GM18511 (cell line): ENCODE measurements around the gene GNA15.
"Not testable (repeated sequence)": the region's sequence is repeated elsewhere in the genome, so short reads cannot be mapped to it uniquely, and the experiment has no call there.

ENCODE experiments used
- ATAC-seq: cut with Tn5 transposase; IDR thresholded peaks from one replicate; pipeline ENCODE4 v1.9.1; 2021; ENCODE audit warnings: mild to moderate bottlenecking, moderate library complexity; ENCODE audit not compliant: unreplicated experiment

GNA15 gene

DNA sequence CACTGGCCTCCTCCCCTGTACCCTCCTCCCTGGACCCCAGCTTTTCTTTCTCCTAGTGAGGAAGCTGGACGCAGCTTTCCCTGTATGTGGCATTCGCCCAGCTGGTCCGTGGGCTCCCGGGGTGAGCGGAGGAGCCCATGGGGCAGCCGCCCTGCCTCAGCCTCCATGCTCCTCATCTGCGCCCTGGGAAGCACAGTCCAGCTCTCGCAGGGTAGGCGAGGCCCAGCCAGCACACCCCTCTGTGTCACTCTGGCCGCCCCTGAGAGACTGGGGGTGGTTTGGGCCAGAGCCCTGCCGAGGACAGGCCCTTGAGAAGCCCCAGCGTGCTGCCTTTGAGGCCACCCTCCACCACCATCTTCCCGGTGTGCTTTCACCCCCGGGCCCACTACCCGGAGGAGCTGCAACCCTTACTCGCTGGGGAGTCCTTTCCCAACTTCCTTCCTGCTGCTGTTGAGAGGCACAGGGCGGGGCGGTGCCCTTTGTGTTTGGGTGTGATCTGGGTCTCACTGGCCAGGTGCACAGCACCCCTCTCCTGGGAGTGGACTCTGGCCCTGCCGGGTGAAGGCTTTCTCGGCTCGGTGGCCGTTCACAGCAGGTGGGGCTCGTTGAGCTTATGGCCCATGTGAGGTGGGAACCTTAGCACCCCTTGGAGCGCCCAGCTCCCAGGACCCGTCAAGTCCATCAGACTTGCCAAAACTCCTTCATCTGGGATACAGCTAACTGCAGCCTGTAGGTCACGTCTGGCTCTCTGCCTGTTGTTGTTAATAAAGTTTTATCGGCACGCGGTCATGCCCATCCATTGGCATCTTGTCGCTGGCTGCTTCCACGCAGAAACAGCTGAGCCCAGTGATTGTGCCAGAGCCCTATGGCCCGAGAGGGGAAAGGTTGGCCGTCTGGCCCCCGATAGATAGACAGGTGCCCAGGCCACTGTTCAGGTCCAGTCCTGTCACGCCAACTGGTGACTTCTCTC is 53.1 kb downstream of the GNA15 start:
- ATAC-seq: no peak

DNA sequence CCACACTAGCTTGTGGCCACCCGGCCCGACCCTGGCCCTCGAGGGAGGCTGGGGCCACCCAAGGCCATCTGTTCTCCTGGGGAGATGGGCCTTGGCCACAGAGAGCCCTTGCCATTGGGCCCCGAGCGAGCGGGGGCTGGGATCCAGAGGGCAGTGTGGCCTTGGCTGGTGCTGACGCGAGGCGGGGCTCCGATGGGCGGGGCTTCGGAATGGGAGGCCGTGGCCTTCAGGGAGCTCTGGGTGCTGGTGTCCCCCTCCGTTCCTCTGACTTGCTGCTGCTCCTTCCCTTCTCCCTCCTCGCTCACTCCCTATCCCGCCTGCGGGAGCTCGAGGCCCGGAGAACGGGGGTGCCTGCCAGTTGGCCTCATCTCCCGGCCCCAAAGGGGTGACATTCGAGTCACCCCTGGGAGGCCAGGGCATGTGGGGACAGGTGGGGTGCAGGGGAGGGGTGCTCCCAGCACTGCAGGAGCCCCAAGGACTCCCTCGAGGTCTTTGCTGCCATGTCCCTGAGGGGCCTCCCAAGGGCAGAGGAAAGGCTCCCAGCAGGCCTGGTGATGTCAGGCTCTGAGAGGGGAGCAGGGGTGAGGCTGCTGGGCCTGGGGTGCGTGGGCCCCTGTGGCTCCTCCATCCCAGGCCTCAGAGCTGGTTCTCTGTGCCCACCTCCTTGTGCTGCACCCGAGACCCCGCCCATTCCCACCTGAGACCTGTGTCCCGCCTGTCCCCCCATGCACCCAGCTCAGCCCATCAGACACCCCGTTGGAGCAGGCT is 54.1 kb downstream of the GNA15 start:
- no peak for ATAC-seq

DNA sequence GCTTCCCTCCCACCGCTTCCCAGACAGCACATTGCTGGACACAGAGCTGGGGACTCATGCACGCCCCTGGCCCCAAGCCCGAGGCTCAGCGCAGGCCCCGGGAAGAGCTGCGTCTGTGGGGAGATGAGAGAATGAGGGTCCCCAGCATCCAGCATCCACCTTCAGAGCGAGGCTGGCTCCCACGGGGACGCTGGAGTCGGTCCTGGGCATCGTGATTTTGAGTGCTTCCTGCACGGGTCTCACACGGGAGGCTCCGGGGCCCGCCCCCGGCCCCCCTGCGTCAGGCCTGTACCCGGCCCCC is 54.6 kb downstream of the GNA15 start:
- no peak for ATAC-seq

DNA sequence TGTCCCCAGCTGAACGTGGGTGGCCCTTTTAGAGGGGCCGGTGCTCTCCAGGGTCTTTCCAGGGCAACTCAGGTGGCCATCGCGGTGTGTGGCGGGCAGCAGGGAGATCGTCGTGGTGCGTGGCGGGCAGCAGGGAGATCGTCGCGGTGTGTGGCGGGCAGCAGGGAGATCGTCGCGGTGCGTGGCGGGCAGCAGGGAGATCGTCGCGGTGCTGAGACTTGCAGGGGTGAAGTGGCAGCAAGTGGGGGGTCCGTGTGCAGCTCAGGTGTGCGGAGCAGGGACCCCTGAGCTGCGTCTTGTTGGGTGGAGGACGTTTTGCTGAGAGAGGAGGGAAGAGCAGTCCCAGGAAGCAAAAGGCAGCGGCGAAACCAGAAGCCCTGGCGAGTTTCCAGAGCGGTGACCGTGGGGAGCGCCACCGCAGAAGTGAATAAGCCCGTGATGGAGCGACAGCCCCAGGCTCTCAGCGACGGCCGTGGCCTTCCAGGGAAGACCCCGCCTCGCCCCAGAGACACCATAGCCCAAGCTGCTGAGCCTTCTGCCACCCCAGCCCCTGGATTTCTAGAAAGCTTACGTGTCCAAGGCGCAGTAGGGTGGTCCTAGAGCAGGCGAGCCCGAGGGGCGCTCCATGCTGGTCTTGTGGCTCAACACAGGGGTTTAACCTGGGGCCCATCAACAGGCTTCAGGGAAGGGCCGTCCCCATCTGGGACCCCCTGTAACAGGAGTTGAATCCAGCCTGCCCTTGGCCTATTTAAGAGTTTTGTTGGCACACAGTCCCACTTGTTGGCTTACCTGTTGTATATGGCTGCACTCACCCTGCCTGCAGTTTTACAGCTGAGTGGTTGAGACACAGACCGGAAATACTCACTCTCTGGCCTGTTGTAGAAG is 55.3 kb downstream of the GNA15 start:
- no peak for ATAC-seq

DNA sequence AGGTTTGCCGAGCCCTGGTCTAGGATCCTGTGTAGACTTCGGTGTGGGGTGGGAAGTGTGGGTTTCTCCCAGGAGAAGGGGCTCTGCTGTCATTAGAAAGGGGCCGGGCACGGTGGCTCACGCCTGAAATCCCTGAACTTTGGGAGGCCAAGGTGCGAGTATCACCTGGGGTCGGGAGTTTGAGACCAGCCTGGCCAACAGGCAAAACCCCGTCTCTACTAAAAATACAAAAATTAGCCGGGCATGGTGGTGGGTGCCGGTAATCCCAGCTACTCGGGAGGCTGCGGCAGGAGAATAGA is 55.9 kb downstream of the GNA15 start:
- not testable (repeated sequence) for ATAC-seq

DNA sequence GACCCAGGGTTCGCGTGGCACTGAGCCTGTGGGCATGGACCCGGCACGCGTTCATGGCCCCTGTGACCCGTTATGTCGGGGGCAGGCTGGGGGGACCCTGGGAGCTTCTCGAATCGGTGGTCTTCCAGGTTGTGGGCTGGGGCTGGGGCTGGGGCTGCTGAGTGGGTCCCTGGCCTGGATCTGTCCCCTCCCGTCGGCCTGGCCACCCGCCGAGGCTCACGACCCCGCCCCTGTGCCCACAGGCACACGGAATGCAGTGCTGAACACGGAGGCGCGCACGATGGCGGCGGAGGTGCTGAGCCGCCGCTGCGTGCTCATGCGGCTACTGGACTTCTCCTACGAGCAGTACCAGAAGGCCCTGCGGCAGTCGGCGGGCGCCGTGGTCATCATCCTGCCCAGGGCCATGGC is 56.4 kb downstream of the GNA15 start:
- ATAC-seq: no peak

DNA sequence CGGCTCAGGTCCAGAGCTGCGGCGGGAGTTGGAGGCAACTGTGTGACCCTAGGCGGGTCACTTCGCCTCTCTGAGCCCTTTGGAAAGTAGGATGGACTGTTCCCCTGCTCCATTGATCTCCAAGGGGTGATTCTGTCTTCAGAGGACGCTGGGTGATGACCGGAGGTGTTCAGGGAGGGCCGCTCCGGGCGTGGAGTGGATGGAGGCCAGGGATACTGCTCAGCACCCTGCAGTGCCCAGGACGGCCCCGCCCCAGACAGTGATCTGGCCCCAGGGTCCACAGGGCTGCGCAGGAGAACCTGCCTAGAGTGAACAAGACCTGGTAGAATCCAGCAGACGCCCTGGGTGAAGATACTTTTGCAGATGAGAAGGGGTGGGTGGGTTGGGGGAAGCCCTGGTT is 56.9 kb downstream of the GNA15 start:
- no peak for ATAC-seq

DNA sequence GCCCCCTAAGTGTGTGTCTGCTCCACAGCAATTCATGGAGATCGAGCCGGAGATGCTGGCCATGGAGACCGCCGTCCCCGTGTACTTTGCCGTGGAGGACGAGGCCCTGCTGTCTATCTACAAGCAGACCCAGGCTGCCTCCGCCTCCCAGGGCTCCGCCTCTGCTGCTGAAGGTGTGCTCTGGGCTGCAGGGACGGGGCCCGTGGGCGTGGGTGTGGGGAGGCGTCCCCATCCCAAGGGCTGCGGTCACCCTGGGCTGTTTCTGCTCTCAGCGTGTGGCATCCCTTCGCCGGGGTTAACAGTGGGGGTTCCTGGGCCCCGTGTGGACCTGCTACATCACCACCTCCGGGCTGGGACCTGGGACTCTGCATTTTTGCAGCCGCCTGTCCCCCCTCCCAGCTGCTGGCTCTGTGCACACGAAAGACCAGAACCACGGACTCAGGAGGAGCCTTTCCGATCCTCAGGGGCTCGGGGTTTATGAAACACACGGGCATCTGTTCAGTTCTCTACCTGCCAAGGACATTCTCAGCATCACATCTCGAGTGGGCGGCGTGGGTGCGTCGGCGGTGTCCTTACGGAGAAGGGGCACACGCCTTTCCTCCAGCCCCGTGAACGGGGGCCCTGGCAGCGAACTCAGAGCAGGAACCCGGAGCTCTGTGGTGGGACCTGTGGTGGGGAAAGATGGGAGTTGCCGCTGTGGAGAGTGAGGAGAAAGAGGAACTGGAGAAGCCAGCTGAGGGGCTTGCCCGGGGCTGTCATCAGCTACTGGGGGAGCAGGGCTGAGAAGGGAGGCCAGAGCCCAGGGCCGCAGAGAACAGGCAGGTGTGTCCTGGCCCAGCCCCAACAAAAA is 57.6 kb downstream of the GNA15 start:
- no peak for ATAC-seq

DNA sequence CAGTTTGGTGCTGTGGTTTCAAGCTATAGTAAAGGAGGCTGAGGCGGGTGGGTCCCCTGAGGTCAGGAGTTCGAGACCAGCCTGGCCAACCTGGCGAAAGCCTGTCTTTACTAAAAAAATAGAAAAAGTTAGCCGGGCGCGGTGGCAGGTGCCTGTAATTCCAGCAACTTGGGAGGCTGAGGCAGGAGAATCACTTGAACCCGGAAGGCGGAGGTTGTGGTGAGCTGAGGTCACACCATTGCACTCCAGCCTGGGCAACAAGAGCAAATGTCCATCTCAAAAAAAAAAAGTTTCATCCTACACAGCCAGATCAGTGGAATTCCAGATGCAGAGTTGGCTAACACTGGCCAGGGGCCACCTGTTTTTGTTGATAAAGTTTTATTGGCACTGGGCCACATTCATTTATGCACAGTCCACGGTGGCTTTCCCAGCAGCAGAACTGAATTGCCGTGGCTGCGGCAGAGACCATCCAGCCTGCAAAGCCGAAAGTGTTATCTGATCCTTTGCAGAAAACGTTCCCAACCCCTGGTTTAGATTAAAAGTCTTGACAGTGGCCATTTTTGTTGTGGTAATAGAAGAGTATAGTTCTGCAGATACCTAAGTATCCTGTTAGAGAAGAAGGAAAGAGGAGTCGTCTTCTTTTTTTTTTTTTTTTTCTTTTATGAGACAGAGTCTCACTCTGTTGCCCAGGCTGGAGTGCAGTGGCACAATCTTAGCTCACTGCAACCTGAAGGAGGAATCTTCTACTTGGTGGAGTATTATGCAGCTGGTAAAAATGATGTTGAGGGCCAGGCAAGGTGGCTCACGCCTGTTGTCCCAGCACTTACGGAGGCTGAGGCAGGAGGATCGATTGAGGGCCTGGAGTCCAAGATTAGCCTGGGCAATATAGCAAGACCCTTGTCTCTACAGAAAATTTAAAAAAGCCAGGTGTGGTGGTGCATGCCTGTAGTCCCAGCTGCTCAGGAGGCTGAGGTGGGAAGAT is 58.6 kb downstream of the GNA15 start:
- ATAC-seq: no peak

DNA sequence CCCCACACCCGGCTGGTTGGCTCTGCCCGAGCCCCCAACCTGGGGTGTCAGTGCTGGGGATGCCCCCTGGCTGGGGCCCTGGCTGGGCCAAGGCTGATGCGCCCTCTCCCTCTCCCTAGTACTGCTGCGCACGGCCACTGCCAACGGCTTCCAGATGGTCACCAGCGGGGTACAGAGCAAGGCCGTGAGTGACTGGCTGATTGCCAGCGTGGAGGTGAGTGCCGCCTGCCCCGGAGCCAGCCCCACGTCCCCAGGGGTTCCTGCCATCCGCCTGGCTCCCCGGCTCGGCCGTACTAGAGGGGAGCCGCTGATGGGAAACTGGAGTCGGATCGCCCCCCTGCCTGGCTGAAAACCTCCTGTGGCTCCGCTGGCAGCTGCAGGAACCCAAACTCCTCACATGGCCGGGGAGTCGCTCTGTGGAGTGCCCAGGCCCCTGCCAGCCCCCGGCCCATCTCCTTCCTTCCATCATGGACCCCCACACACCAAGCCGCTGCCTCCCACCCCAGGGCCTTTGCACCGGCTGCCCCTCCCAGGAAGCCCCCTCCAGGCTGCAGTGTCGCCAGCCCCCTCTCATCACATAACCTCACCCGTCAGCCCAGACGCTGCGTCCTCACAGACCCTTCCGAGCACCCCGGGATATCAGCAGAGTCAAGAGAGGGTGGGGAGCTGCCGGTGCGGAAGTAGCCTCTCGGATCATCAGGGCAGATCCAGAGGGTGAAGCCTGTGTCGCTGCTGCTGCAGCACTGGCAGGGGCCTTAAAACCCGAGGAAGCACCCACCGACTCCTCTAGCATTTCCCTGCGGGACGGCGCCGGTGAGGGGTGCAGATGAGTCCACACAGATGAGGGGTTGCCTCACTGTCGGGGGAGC is 60.5 kb downstream of the GNA15 start:
- ATAC-seq: no peak

DNA sequence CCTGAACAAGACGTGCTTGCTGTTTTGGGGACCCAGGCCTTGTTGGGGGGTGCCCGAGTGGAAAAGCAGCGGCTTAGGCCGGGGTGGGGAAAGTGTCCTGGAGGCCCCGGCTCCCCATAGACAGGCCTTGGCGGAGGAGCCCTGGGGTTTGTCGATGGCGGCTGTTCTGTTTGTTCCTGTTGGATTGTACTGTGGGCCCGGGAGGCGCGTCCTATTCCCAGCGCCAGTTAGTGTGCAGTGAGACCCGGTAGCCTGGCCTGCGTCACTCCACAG is 61.0 kb downstream of the GNA15 start:
- no peak for ATAC-seq

DNA sequence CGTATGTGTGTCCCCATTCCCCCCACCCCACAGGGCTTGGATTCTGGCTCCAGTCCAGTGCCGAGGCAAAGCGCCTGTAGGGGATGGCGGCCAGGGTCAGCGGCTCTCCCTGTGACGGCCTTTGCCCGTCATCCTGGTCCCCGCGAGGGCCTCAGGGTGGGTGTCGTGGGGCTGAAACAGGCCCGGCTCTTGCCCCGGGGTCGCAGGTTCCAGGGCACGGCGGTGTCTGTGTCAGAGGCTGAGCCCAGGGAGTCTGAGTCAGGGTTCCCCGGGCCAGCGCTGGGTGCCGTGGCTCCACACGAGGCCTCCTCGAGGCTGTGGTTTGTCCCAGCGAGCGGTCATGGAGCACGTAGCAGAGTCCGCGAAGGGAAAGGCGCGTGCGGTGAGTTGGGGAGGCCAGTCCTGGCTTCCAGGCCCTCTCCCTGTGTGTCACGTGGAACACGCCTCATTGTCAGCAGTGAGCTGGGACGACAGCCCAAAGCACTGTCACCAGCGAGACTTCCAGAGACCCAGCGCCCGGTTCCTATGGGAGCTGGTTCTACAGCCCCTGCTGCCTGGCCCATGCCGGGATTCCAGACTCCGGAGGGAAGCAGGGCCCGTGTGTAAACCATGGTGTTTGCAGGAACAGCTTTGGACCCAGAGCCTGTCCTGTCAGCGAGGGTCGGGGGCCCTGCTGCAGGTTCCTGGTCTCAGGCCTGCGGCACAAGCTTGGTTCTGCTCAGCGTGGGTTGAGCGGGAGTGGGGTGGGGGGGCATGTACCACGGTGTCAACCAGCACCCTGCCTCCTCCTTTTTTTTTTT is 63.3 kb downstream of the GNA15 start:
- no peak for ATAC-seq

DNA sequence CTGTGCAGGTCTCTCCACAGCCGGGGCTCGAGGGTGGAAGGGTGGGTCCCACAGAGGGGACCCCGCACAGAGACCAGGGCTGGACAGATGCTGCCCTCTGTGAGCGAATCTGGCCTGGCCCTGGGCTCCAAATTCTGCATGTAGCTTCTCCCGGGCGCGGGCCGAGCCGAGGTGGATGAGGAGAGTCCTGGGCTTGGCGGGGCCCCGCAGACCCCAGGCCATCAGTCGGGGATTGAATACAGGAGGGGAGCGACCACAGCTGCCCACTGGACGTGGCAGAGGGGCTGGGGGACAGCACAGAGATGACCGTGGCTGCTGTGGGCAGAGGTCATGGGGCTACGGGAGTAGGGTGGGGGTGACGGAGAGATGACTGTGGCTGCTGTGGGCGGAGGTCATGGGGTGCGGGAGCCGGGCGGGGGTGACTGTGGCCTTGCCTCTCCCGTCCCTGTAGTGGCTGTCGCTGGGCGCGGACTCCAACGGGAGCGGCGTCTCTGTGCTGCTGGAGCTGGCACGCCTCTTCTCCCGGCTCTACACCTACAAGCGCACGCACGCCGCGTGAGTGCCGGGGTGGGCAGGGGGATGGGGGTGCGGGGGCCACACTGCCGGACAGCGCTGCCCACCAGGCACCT is 65.4 kb downstream of the GNA15 start:
- no peak for ATAC-seq

DNA sequence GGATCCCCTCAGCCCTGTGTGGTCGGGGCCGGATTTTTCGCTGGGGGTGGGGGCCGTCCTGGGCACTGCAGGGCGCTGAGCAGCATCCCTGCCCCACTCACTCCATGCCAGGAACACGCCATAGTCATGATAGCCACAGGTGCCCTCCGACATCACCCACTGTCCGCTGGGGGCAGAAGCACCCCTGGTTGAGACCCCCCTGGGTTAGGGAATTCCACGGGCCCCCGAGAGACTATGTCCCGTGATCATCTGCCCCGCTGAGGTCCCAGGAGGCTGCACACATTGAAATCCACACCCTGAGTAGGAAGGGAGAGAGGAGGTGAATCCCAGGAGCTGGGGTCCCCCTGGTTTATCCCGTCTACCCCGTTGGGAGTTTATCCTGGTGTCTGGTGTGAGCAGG is 66.1 kb downstream of the GNA15 start:
- no peak for ATAC-seq

DNA sequence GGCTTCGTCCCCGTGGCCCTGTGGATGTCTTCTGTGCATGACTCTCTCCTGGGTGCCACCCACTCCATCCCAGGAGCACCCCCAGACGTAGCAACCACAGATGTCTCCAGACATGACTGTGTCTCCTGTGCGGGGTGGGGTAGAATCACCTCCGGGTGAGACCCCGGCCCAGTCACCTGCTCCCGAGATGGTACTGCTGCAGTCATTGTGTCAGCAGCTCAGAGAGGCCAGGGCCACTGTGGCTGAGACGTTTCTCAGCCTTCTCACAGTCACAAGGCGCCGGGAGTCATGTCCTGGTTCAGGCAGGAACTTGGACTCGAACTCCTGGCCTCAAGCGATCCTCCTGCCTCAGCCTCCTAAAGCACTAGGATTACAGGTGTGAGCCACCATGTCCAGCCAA is 66.5 kb downstream of the GNA15 start:
- no peak for ATAC-seq

DNA sequence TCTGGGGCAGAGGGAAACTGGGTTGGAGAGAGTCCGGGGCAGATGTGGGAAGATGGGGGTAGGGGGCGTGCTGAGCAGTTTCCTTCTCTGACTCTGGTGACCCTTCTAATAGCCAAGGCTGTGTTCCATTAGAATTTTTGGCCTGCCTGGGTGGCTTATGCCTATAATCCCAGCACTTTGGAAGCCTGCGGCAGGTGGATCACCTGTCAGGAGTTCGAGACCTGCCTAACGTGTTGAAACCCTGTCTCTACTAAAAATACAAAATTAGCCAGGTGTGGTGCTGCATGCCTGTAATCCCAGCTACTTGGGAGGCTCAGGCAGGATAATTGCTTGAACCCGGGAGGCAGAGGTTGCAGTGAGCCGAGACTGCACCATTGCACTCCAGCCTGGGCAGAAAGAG is 67.1 kb downstream of the GNA15 start:
- not testable (repeated sequence) for ATAC-seq
